ENCODE data around the gene RNF43.
"Not testable (repeated sequence)": the region's sequence is repeated elsewhere in the genome, so short reads cannot be mapped to it uniquely, and the experiment has no call there.

The RNF43 gene

DNA sequence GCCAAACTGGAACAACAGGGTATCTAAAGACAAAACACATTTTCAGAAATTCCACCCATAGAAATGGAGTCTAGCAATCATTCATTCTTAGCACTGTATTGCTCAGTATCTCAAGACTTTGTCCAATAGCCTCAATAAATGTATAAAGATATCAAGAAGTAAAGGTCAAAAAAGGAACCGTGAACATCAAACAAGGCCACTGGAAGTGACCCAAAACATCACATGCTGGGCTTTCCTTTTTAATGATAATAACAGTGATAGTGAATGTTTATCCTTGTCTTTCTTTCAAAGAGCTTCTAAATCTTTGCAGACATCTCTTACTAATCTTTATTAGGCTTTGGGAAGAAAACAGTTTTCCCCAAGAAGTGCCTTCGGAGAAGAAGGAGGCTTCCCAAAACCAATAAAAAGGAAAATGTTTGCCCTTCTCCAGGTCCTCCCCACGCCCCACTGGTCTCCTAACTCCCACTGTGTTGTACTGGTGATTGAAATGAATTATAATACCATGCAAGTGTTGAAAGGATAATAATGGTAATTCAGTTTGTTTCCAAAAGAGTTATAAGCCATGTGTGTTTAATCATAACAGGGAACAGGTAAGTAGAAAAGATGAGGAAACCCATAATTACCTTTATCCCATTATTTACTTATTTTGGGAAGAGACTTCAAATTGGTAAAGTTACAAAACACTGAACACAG lies 18.6 kb downstream of the RNF43 start:
- no peak for TF ChIP-seq ZNF274 (IDR thresholded peaks at IDR 0.05; ENCODE audit: low read depth, low read length)
- no peak overlapping the region for H3K4me3 ChIP-seq (ENCODE audit: low read length)

DNA sequence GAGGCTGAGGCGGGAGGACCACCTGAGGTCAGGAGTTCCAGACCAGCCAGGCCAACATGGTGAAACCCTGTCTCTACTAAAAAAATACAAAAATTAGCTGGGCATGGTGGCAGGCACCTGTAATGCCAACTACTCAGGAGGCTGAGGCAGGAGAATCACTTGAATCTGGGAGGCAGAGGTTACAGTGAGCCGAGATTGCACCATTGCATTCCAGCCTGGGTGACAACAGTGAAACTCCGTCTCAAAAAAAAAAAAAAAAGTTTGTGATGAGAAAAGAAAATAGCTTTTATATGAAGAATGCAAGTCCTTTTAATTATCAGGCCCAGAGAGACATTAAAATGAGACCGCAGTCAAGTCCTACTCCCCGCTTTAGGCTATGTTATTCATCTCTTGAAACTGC lies 19.9 kb downstream of the RNF43 start:
- not testable (repeated sequence) for H3K4me3 ChIP-seq (ENCODE audit: low read length)

DNA sequence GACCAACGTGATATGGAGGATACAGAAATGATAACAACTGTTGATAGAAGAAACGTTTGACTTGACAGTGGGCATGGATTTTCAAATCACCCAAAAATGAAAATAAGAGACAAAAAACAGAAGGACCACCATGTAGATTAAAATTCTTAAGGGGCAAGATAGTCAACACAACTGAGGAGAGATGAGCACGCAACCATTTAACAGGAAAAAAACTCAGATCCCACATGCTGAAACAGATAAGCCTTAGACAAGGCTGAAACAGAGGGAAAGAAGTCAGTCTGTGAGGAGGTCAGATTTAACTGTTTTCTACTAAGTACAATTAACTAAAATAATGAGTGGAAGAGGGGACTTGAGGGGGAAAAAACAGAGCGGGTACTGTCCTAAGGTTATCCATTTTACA lies 21.2 kb downstream of the RNF43 start:
- TF ChIP-seq ZNF274 (IDR thresholded peaks at IDR 0.05; ENCODE audit: low read depth, low read length), result no peak
- no peak overlapping the region for H3K4me3 ChIP-seq (ENCODE audit: low read length)

DNA sequence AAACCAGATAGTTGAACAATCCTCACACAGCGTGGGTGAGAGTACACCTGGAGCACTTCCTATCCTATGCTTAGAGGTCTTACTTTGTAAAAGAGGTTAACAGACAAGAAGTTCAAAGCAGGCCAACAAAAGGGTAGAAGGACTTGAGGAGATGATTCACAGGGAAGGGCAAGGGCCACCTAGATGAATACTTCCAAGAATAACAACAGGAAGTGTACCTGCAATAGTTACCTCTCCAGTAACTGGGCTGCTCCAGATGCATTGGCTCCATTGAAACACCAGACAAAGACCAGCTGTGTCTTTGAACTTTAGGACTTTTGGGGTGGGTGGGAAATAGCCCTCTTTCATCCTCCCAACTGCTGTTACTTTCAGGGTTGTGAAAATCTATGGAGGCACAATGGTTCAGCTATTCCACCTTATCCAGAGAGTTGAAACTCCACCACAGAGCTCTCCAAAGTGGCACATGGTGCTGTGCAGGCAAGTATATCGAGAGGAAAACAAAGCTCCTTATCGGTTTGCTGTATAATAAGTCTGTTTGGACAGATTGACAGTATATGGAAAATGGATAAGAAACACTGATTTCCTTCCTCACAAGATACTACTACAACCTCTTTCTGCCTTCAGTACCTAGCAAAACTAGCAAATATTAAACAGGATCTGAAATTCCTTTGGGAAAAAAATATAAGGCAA lies 22.7 kb downstream of the RNF43 start:
- H3K4me3 ChIP-seq (ENCODE audit: low read length), result no peak overlapping the region
- no peak for TF ChIP-seq ZNF274 (IDR thresholded peaks at IDR 0.05; ENCODE audit: low read depth, low read length)

DNA sequence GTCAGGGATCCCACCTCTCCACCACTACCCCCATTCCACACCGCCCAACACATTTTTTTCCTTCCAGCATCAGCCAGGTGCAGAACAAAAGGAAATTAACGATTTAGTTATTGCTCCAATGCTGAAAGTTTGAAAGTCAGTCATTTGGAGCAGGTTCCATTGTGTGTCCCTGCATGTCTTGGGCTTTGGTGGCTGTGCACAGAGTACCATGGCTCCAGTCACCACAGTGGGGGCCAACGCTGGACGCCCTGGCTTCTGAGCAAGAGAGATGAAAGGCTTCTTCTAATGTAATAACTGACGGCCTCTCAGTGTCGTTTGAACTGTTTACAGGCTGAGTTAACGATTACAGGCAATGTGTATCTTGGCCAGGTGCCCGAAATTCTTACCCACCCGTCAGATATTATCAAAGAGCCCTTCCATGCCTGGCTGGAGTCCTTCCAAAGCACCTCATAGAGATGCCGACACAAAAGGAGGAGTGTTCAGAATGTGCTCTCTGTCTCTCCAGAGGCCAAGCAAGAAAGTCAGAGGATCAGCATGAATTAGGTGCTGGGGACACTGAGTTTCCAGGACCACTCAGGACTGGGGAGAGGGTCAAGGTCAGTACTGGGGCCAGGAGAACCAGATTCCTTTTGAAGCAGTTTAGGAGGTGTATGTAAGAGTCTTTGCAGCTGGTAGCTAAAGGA lies 25.9 kb downstream of the RNF43 start:
- no peak overlapping the region for H3K4me3 ChIP-seq (ENCODE audit: low read length)
- no peak for TF ChIP-seq ZNF274 (IDR thresholded peaks at IDR 0.05; ENCODE audit: low read depth, low read length)

DNA sequence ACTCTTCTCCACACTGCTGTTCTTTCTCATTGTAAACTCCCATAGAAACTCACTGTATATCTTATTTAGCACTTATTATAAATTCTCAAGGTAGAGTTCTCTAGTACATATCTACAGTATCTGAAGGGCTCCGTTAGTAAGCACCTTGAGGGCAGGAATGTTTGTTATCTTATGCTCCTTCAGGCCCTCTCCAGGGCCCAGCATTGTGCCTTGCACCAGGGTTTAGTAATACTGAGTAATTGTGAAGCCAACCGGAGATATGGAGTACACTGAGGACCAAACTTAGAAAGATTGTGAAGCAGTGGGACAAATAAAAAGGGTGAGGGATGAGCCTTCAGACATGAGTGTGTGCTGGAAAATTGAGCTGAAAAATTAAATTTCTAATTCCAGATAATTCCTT lies 26.4 kb downstream of the RNF43 start:
- TF ChIP-seq ZNF274 (IDR thresholded peaks at IDR 0.05; ENCODE audit: low read depth, low read length), result no peak
- no peak overlapping the region for H3K4me3 ChIP-seq (ENCODE audit: low read length)

DNA sequence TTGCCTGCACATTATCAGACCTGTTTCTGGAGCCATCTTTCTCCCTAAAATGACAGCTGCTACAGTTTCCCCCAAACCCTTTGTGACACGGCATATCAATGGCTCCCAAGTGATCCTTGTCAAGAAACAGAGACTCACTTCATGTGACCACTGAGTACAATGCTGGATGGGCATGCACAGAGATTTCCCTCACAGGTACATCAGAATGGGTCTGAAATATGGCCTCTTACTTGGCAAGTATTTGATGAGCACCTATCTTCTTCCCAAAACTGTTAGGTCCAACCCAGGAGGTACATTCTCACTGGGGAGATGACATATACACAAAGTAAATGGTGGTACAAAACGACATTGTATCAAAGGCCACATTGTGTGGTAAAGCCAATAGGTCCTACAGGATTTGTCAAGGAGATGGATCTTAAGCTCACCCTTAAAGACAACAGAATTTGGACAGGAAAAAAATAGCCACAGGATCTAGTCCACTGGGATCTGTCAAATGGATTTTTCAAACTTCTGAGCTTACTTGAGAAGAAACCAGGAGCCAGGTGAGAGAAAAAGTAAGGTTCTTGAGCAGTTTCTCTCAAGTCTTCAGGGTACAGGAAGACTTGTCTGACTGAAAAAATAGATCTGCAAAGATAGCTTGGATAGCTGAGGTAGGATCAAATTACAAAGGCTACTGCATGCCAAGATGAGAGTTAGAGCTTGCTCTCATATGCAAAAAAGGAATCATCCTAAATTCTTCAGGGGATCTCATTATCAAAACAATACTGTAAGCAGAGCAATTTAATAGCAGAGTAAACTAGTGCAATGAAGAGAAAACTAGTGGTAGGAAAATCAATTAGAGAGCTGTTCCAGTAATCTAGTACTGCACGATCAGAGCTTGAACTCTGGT lies 28.8 kb downstream of the RNF43 start:
- no peak overlapping the region for H3K4me3 ChIP-seq (ENCODE audit: low read length)
- no peak for TF ChIP-seq ZNF274 (IDR thresholded peaks at IDR 0.05; ENCODE audit: low read depth, low read length)

DNA sequence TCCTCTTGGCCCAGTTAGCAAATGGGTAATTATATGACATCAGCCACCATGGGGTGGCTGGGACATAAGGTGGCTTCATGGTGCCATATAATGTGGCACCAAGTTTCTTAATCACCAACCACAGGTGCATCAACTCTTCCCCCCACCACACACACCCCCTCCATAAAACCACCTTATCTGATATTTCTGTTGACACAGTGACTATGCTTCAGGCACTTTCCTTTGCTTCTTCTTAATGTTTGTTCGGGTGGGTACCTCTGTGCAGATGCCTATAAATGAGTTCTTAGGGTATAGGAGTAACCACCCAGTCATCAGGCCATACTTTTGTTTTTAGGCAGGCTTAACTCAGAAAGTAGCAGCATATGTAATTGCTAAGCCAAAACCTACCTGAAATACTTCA lies 29.5 kb downstream of the RNF43 start:
- TF ChIP-seq ZNF274 (IDR thresholded peaks at IDR 0.05; ENCODE audit: low read depth, low read length), result no peak
- H3K4me3 ChIP-seq (ENCODE audit: low read length), result no peak overlapping the region

DNA sequence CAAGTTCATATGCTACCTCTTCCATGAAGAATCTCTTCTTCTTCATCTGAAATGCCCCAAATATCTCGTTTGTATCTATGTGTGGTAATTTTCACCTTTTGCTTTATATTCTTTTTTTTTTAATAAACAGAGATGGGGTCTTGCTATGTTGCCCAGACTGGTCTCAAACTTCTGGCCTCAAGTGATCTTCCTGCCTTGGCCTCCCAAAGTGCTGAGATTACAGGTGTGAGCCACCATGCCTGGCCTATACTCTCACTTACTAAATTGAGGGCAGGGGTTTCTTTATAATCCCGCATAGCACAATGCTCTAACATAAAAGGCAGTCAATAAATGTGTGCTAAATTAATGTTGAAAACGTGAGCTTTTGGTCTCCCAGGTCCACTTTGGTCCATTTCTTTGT lies 30.6 kb downstream of the RNF43 start:
- no peak for TF ChIP-seq ZNF274 (IDR thresholded peaks at IDR 0.05; ENCODE audit: low read depth, low read length)
- H3K4me3 ChIP-seq (ENCODE audit: low read length), result no peak overlapping the region

DNA sequence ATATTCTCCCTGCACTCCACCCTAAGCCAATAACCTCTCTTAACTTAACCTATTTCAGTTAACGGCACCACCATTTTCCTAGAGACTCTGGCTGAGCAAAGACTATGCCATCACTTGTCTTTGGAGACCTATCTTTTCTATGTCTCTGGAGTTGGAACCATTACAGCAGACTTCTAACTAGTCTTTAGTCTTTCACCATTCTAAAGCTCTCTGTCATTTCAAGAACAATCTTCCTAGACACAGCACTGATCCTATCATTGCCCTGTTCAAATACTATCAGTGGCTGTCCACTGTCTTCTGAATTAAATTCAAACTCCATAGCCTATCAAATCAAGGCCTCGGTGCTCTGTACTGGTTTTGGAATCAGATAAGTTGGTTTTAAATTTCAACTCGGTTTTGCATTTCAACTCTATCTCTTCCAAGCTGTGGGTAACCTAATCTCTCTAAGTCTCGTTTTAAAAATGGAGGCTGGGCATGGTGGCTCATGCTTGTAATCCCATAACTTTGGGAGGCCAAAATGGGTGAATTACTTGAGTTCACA lies 31.9 kb downstream of the RNF43 start:
- no peak for TF ChIP-seq ZNF274 (IDR thresholded peaks at IDR 0.05; ENCODE audit: low read depth, low read length)

DNA sequence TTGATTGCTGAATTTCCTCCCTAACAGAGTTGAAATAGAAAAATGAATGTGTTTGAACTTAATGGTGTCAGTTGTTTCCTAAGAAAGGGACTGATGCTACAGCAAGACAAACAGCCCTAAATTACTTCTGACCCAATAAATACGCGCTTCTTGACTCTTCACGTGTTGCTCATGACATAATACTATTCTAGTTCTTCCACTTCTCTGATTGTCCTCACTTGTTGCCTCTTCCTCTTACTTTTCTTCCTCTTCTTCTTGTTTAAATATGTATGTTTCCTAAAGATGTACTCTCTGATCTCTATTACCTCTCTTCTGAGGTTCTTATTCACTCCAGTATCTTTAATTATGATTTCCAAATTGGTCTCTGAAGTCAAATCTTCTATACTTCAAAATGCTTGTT lies 32.4 kb downstream of the RNF43 start:
- TF ChIP-seq ZNF274 (IDR thresholded peaks at IDR 0.05; ENCODE audit: low read depth, low read length), result no peak
- no peak overlapping the region for H3K4me3 ChIP-seq (ENCODE audit: low read length)

More for the DNA sequence above, 31.9 kb downstream of the RNF43 start:
- no peak overlapping the region for H3K4me3 ChIP-seq (ENCODE audit: low read length)

DNA sequence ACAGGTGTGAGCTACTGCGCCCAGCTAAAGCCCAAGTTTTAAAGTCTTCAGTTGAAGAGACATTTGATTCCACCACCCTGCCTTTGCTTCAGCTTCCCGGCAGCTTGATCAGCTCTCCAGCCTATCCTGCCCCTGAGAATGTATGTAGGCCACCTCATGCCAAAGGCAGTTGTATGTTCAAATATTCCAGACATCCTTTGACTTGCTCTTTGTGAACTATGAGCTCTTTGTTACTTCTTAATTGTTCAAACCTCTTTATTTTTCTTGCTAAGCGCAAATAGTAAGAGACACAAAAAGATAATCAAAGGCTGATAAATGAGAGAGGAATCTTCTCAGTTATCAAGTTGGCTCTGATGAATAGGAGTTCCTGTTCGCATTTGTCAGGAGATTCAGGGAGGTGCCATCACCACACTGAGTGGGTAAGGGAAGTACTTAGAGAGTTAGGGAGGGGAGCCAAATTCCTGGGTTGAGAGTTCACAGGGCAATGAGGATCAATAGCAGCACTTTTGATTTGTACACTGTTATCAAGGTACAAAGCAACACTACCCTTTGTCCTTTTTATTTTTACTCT lies 33.4 kb downstream of the RNF43 start:
- H3K4me3 ChIP-seq (ENCODE audit: low read length), result no peak overlapping the region
- no peak for TF ChIP-seq ZNF274 (IDR thresholded peaks at IDR 0.05; ENCODE audit: low read depth, low read length)

DNA sequence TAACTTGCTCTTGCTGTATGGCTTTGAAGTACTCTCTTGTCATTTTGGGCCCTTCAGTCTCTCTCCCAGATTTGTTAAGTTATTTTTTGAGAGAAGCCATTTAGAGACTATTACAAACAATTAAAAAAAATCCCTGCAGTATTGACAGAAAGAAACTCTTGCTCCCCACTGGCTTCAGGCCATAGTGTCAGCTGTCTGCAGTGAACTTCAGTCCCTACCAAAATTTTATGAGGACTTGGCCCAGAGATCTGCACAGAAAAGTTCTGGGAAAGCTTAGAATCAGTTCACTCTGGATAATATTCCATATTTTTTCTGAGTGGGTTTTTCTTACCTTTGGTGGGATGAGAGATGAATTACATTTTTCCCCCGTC lies 34.5 kb downstream of the RNF43 start:
- H3K4me3 ChIP-seq (ENCODE audit: low read length), result peak overlapping the region; percentile 4; the same call in 1 of the 2 replicates
- TF ChIP-seq ZNF274 (IDR thresholded peaks at IDR 0.05; ENCODE audit: low read depth, low read length), result no peak

Measured in GM08714 (cell line).